Right lobe of liver (tissue), 4 donors: ENCODE results near the gene ADGRL3.

ENCODE experiments used
- CTCF ChIP-seq, 4 donors: fragments of 200-600 bp in 3 of 4; fragments of 450-650 bp in 1 of 4; IDR thresholded peaks; one replicate each; pipeline versions ENCODE4 v1.5.1 to v1.8.0; 2016 to 2022; ENCODE audit warnings: antibody characterized with exemption in 4 of 4, mild to moderate bottlenecking in 2 of 4
- POLR2A ChIP-seq: fragments of 450-650 bp; IDR thresholded peaks from one replicate; pipeline ENCODE4 v1.6.1; 2017; ENCODE audit warnings: antibody characterized with exemption, mild to moderate bottlenecking
- donor health status: DM: no; HTN: no; CAD: no.
- donor health status: DM: no; HTN: no; CAD: no.
- donor health status: DM: no; HTN: yes; CAD: no.

- TF ChIP-seq CTCF (IDR thresholded peaks at IDR 0.05) (no peak), POLR2A (no peak)
Observed at GRCh38 chr4:61336916-61337315, 136.8 kb downstream of the ADGRL3 start.
